HPDE6-E6E7 (cell line): ENCODE results near the gene ZC3H13.

Experiments used
- DNase-seq: peaks from one replicate; pipeline ENCODE4 v3.0.0; 2011; ENCODE audit warnings: missing footprints; ENCODE audit errors: extremely low spot score

The ZC3H13 gene, protein sequence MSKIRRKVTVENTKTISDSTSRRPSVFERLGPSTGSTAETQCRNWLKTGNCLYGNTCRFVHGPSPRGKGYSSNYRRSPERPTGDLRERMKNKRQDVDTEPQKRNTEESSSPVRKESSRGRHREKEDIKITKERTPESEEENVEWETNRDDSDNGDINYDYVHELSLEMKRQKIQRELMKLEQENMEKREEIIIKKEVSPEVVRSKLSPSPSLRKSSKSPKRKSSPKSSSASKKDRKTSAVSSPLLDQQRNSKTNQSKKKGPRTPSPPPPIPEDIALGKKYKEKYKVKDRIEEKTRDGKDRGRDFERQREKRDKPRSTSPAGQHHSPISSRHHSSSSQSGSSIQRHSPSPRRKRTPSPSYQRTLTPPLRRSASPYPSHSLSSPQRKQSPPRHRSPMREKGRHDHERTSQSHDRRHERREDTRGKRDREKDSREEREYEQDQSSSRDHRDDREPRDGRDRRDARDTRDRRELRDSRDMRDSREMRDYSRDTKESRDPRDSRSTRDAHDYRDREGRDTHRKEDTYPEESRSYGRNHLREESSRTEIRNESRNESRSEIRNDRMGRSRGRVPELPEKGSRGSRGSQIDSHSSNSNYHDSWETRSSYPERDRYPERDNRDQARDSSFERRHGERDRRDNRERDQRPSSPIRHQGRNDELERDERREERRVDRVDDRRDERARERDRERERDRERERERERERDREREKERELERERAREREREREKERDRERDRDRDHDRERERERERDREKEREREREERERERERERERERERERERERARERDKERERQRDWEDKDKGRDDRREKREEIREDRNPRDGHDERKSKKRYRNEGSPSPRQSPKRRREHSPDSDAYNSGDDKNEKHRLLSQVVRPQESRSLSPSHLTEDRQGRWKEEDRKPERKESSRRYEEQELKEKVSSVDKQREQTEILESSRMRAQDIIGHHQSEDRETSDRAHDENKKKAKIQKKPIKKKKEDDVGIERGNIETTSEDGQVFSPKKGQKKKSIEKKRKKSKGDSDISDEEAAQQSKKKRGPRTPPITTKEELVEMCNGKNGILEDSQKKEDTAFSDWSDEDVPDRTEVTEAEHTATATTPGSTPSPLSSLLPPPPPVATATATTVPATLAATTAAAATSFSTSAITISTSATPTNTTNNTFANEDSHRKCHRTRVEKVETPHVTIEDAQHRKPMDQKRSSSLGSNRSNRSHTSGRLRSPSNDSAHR (N-terminal part only)

DNA sequence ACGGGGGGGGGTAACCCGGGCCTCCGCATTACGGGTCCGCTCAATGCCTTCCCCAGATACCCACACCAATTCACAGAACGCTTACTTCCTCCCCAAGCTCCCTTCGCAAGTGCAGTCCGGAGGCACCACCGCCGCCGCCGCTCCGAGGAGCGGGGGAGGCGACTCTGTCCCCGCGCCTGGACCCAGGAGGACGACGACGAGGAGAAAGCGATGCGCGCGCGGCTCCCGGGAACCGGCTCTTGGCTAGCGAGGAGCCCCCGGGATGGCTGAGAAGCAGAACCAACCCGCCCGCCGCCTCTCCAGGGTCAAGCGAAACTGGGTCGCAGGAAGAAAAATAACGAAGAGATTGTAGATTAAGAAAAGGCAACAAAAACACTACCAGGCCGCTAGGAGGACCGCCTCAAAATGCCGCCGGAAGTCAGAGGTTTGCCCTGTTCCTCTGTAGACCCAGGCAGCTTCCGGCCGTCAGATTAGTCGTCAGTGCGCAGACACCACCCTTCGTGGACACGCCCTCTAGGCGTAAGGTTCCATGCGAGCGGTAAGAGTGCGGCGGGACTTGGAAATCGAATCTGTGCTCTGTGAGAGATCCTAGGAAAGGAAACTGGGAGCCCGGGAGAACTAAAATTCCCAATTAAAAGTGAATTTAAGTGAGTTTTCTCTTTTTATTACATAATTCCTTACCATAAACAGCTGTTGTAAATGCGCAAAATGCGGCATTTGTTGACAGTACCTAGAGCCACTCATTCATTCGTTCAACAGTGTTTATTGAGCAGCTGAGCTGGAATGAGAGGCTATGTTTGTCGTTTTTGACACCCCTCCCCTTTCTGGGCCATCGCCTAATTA lies at the start of gene ZC3H13:
TSS of gene ZC3H13 (minus strand) at position 428 of the 843 bp plus-strand sequence. CDS start 7,239 bp downstream, outside the sequence.
- peak; percentile 66 for DNase-seq

DNA sequence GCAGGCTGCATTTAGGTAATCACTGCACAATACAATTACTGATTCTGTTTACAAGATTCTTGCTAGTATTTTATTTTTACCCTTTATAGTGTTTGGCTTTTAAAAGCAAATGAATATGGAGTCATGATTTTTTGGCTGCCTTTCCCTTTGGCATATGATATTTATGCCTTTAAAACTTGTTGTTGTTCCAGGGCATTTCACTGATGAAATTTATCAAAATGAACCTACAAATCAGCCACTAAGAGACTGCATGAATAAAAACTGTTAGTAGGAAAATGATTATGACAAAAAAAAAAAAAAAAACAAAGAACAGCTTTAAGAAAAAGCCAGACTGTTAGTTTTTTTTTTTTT lies 49.7 kb upstream of the ZC3H13 start:
- DNase-seq = no peak

GRCh38 chr13:46101484-46102254 lies 49.1 kb upstream of the ZC3H13 start:
- no peak for DNase-seq

DNA sequence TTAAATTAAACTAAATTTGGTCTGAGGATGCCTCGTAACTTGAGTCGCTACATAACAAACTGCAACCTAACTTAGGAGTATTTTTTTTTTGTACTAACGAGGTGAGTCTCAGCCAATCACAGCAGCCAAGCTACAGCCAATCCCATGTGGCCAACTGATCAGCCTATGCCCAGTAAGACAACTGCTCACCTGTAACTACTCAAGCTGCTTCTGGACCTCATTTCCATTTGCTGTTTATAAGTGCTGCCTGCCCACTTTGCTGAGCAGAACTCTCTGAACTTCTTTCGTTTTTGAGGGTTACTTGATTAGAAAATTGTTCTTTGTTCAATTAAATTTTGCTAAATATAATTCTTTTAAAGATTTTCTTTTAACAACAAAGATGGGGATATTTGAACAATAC lies 48.5 kb upstream of the ZC3H13 start:
- no peak for DNase-seq

DNA sequence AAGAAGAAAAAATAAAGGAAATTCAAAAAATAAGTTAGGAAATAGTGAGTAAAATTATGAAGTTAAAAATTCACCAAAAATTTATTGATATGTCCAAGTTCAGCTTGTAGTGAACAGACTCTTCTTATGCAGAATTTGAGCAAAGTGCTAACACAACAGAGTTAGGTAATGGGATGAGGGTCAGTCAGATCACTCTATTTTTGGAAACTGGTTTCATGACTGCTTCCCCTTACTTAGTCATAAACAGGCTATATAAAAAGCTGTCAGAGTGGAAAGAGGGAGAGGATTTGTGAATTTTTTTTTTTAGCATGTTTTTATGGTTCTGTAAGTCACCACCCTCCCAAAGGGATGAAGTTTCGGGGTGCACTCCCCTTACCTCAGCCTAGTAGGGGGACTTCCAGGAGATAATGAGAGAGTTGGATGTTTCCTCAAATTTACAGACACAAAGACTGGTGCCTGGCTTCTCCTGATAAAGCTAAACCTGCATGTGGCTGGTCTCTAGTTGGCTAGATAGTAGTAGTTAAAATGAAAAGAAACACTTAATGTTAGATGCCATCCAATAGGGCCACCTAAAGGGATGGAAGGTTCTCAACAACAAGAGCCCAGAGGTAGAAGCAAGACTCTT lies 47.8 kb upstream of the ZC3H13 start:
- no peak for DNase-seq

GRCh38 chr13:46097663-46098062 lies 45.1 kb upstream of the ZC3H13 start:
- DNase-seq = no peak

- DNase-seq = no peak
Measured at GRCh38 chr13:46097015-46097414, 44.5 kb upstream of the ZC3H13 start.

DNA sequence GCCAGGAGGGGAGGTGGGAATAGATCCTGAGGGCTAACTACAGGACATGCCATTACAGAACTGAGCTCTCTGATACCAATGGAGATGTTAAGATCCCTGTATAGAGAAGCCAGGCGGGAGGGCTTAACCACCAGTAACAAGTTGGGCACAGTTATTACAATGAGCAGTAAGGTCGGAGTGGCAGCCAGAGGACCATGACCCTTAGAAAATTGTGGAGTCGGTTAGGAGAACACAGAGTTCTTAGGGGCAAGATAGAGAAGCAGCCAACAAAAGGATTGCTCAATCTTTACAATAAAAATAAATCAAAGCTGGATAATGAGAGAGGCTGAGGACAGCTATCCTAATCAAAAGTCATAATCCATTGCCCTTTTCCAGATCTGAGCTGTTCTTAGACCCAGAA lies 41.9 kb upstream of the ZC3H13 start:
- no peak for DNase-seq

DNA sequence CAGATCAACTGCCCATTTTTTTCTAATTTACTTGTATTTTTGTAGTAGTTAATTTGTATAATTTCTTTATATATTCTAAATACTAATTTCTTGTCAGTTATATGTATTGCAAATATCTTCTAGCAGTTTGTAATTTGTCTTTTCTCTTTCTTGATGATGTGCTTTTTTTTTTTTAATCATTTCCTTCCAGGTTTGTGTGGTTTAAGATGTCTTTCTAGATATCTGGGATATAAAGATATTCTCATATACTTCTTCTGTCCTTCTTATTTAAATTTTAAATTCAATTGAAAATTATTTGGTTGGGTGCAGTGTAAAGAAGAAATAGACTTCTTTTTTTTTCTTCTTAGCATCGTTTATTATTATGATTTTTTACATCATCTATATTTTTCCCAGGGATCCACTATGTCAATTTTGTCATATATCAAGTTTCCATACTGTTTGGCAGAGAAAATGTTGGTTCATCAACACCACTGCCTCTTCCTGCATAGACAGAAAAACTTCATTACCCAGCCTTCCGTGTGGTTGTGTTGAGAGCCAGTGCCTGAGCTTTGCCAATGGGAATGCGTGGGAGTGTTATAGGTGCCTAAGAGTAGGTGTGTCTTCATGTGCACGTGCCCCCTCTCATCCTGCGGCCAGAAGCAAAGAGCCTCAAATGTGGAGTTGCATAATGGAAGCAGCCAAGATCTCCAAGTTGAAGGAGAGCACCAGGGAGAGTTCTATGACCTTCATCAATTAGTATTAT lies 36.4 kb upstream of the ZC3H13 start:
- no peak for DNase-seq

DNA sequence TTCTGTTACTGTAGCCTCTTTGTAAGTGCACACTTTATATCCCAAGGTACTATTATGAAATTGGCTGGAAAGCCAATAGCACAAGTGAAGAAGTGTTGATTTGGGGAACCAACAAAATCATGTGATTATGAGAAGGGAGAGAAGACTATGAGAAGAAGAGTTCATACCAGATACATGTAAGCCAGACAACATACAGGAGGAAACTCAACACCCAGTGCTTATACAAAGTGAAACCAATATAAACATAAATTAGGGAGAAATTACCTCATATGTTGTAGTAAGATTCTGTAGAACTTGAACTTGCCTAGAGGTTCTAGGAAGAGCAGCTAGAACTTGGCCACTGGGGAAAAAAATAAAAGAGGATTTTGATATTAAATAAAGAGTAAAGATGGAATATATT lies 34.9 kb upstream of the ZC3H13 start:
- DNase-seq = no peak

DNA sequence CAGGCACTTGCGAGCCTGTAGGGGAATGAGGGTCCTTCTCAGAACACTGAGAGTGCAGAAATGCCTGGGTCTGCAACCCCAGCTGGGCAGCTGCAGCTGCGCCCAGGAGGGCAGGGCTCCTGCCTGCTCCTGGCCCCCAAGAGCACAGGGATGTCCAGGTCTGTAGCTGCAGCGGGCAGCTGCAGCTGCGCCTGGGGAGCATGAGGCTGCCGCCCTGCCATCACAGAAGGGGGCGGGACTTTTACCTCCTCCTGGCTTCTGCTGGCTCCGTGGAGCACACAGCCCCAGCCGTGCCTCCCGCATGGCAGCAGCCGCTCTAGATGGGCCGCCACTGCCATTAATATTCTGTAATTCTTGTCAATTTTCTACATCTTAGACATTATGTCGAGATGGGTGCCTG lies 34.4 kb upstream of the ZC3H13 start:
- DNase-seq = no peak

GRCh38 chr13:46086421-46086922 lies 33.9 kb upstream of the ZC3H13 start:
- DNase-seq = no peak

DNA sequence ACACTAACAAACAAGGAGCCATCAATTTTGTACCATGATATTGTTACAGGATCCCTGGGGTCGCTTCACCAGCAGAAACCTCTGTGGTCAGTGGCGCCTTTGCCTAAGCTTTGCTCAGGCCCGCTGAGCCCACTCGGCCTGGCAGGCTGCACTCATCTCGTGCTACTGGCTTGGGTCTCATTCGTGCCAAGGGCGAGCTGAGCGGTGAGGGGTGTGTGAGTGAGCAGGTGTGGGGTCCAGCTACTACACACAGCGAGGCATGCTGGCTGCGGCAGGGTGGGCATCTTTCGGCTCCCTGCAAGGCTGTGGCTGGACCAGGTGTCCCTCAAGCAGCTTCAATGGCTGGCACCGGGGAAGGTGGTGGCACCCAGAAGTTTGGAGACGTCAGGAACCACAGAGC lies 33.2 kb upstream of the ZC3H13 start:
- DNase-seq = no peak

DNA sequence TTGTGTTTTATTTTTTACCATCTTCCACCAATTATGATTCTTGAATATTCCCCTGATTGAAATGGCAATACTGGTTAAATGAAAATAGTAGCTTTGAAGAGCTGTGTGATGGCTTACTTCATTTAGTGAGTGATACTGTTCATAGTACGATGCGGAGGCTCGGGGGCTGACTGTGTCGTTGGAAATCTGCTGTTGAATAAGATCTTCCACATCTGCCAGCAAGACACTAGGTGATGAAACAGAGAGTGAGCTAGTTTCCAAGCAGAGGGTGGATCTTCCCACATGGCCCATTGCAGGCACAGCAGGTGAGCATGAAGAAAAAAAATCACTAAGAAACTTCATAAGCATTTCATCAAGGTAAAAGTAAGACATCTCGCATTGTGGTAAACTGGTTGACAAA lies 29.8 kb upstream of the ZC3H13 start:
- DNase-seq = no peak

DNA sequence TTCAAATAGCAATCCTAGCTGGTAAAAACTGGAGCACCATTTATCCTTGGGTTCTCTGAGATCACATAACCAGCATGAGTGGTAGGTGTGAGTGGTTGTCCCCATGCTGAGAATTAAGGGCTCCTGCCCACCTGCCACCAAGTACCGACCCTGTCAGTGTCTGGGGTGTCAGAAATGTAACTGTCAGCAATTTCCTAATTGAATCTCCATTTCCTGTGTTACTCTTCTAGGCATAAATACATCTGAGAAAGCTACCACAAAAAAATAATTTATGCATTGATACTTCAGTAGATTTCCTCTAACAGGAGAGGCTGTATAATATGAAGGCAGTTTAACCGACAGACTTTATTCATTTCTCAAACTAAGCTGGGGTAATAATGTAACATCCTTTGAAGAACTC lies 27.2 kb upstream of the ZC3H13 start:
- DNase-seq = no peak

DNA sequence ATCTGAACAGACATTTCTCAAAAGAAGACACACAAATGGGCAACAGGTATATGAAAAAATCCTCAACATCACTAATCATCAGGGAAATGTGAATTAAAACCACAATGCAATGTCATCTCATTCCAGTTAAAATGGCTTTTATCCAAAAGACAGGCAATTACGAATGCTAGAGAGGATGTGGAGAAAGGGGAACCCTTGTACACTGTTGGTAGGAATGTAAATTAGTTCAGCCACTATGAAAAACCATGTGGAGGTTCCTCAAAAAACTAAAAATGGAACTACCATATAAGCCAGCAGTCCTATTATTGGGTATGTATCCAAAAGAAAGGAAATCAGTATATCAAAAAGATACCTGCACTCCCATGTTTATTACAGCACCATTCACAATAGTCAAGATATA lies 24.7 kb upstream of the ZC3H13 start:
- DNase-seq = no peak

- DNase-seq = no peak
Measured at GRCh38 chr13:46076827-46077226, 24.3 kb upstream of the ZC3H13 start.

GRCh38 chr13:46075811-46076210 lies 23.3 kb upstream of the ZC3H13 start:
- no peak for DNase-seq

GRCh38 chr13:46071590-46072249 lies 19.2 kb upstream of the ZC3H13 start:
- DNase-seq = no peak
